Neural crest cell (in vitro differentiated cells): ENCODE results near the gene CDH12. TPM values are rescaled to one million over a fixed set of nuclear protein-coding genes. Genes with fewer than 3 reads are reported as not detected.
"Not testable (repeated sequence)": the region's sequence is repeated elsewhere in the genome, so short reads cannot be mapped to it uniquely, and the experiment has no call there.

Experiments
- DNase-seq: peaks from one replicate; pipeline ENCODE4 v3.0.0; 2021; ENCODE audit warnings: low read depth, mixed read lengths, low spot score
- H3K27ac Mint-ChIP-seq: one replicate; pipeline ENCODE4 v1.8.0; 2021; ENCODE audit warnings: mild to moderate bottlenecking, mixed read lengths; ENCODE audit not compliant: unreplicated experiment
- H3K27me3 Mint-ChIP-seq: 2 replicates; pipeline ENCODE4 v1.8.0; 2021; ENCODE audit warnings: low read depth, mild to moderate bottlenecking, mixed read lengths
- H3K36me3 Mint-ChIP-seq: 2 replicates; pipeline ENCODE4 v1.8.0; 2021; ENCODE audit warnings: low read depth, mild to moderate bottlenecking, mixed read lengths
- H3K4me1 Mint-ChIP-seq: 2 replicates; pipeline ENCODE4 v1.8.0; 2021; ENCODE audit warnings: mixed read lengths
- H3K4me3 Mint-ChIP-seq: one replicate; pipeline ENCODE4 v1.8.0; 2021; ENCODE audit warnings: mild to moderate bottlenecking, mixed read lengths
- H3K9me3 Mint-ChIP-seq: 2 replicates; pipeline ENCODE4 v1.8.0; 2021; ENCODE audit warnings: mixed read lengths
- total RNA-seq: library from RNA; stranded (reverse); gene quantifications from 2 replicates; pipeline ENCODE4 v1.2.1, GENCODE V29; 2021
- TF ChIP-seq, protein P1 (sequence below): fragments of 200-600 bp; sonication (generic); conservative IDR thresholded peaks from 2 replicates; pipeline ENCODE4 v1.5.0; 2021; ENCODE audit warnings: antibody characterized with exemption, mild to moderate bottlenecking

The CDH12 gene
- total RNA-seq, 1 donor from 2014 or later, result 0.07 TPM

DNA sequence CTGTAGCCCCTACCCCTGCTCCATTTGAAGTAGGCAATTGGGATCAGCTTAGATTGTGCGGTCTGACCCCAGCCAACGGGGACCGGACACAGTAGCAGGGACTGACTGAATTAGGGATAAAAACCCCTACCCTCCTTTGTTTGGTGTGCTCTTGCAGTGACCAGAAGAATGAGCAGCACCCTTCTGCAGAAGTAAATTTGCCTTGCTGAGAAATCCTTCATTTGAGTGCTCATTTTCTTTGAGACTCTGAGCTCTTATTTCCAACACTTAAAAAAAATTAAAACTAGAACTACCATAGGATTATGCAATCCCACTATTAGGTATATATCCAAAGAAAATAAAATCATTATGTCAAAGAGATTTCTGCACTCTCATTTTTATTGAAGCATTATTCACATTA is 560.0 kb downstream of the CDH12 start:
- Mint-ChIP-seq H3K4me1 (no peaks in the 10 kb centered on the region), H3K4me3 (no peak overlapping the region), H3K27ac (no peak overlapping the region), H3K9me3 (peaks cover 9% of the 10 kb centered on the region), H3K36me3 (peaks cover 7% of the 10 kb centered on the region), H3K27me3 (no peaks in the 10 kb centered on the region)
- TF ChIP-seq, protein P1, sequence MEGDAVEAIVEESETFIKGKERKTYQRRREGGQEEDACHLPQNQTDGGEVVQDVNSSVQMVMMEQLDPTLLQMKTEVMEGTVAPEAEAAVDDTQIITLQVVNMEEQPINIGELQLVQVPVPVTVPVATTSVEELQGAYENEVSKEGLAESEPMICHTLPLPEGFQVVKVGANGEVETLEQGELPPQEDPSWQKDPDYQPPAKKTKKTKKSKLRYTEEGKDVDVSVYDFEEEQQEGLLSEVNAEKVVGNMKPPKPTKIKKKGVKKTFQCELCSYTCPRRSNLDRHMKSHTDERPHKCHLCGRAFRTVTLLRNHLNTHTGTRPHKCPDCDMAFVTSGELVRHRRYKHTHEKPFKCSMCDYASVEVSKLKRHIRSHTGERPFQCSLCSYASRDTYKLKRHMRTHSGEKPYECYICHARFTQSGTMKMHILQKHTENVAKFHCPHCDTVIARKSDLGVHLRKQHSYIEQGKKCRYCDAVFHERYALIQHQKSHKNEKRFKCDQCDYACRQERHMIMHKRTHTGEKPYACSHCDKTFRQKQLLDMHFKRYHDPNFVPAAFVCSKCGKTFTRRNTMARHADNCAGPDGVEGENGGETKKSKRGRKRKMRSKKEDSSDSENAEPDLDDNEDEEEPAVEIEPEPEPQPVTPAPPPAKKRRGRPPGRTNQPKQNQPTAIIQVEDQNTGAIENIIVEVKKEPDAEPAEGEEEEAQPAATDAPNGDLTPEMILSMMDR, result no peak
- no peak for DNase-seq

DNA sequence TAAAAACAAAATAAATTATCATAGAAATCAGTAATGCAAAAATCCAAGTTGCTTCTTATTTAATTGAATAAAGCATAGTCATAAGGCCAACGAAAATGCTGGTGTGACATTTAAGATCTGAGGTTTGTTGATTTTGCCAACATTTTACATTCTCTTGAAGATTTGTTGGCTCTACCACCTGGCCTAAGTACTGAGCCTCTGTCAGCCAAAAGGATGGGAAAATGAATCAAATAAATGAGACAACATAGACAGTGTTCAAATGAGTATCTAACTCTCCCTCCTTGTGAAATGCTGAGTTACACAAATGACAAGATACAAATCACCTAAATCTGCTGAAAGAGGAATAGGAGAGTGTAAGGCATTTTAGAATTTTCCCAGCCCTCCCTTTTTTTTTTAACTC is 575.0 kb downstream of the CDH12 start:
- Mint-ChIP-seq H3K27me3 (no peaks in the 10 kb centered on the region), H3K27ac (no peak overlapping the region), H3K9me3 (no peaks in the 10 kb centered on the region), H3K36me3 (no peaks in the 10 kb centered on the region), H3K4me3 (no peak overlapping the region), H3K4me1 (no peaks in the 10 kb centered on the region)
- no peak for DNase-seq
- TF ChIP-seq, protein P1, result no peak

DNA sequence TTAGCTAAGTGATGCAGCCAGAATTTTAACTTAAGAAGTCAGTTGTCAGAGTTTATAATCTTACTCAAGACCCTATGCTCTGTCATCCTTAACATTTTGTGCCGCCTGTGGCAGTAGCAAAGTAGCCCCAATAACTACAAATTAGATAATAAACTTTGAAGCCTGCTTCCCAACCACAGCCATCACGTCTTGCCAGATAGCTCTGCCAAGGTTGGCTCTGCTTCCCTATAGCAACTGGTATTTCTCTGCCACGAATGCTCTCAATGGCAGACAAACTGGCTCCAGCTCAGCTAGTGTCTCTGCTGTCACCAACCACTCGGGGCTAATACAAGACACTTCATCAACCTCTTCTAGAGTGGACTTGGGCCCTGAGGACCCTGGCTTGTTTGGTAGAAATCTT is 576.1 kb downstream of the CDH12 start:
- Mint-ChIP-seq H3K4me1 (no peaks in the 10 kb centered on the region), H3K27ac (no peak overlapping the region), H3K27me3 (no peaks in the 10 kb centered on the region), H3K9me3 (no peaks in the 10 kb centered on the region), H3K36me3 (no peaks in the 10 kb centered on the region), H3K4me3 (no peak overlapping the region)
- TF ChIP-seq, protein P1, result no peak
- DNase-seq, result no peak

DNA sequence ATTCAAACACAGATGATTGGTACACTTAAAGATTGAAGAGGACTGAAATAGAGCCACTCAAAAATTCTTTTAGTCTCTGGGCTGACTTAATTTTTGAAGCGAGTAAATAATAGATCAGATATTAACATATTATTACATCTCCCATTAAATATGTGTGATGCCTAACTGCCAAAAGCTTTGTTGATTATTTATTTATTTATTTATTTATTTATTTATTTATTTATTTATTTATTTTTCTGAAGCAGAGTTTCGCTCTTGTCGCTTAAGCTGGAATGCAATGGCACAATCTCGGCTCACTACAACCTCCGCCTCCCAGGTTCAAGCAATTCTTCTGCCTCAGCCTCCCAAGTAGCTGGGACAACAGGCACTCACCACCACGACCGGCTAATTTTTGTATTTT is 587.3 kb downstream of the CDH12 start:
- not testable (repeated sequence) for H3K27ac Mint-ChIP-seq, DNase-seq, H3K27me3 Mint-ChIP-seq, H3K36me3 Mint-ChIP-seq, H3K9me3 Mint-ChIP-seq, H3K4me3 Mint-ChIP-seq, H3K4me1 Mint-ChIP-seq

DNA sequence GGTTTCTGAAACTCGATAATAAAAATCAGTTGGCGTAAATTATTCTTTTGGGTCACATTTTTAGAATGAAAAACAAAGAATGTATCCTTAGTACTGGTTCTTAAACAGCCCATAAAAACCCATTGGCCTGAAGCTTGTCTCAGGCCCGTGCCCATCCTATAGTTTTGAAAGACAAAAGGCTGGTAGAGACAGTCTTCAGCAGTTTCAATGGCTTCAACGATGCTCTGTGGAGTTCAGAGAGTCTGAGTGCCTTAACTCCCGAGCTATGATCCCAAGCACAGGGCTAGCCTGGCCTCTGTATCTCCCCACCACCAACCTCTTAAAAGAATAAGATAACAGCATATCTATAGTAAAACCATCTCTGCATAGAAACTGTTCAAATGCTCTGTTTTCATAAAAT is 595.0 kb downstream of the CDH12 start:
- no peak for DNase-seq
- Mint-ChIP-seq H3K4me3 (no peak overlapping the region), H3K36me3 (no peaks in the 10 kb centered on the region), H3K9me3 (no peaks in the 10 kb centered on the region), H3K4me1 (no peaks in the 10 kb centered on the region), H3K27me3 (no peaks in the 10 kb centered on the region), H3K27ac (no peak overlapping the region)
- TF ChIP-seq, protein P1, result no peak

DNA sequence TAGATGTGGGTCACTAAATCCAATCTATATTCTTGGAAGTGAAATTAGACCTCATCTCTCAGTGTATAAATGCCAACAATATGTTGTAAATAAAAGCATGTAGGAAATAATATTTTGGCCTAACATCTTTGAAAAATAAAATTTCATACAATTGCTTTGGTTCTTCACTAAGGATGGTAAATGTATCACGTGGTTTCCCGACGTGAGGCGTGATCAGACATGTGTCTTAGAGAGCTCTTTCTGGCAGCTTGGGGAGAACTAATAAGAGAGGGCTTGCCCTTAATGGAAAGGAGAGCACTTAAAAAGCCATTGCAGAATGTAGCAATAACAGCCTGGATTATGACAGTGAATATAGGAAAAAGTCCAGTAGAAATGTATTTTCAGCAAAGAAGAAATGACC is 602.6 kb downstream of the CDH12 start:
- Mint-ChIP-seq H3K27me3 (peaks cover 10% of the 10 kb centered on the region), H3K4me3 (no peak overlapping the region), H3K9me3 (no peaks in the 10 kb centered on the region), H3K4me1 (no peaks in the 10 kb centered on the region), H3K27ac (no peak overlapping the region), H3K36me3 (no peaks in the 10 kb centered on the region)
- DNase-seq, result no peak
- TF ChIP-seq, protein P1, result no peak
